ENCODE measurements around the gene CARD11. TPM values are rescaled to one million over a fixed set of nuclear protein-coding genes. Genes with fewer than 3 reads are reported as not detected.

The CARD11 gene
- total RNA-seq, 2 experiments from 2014 or later, result 118 to 122 TPM

DNA sequence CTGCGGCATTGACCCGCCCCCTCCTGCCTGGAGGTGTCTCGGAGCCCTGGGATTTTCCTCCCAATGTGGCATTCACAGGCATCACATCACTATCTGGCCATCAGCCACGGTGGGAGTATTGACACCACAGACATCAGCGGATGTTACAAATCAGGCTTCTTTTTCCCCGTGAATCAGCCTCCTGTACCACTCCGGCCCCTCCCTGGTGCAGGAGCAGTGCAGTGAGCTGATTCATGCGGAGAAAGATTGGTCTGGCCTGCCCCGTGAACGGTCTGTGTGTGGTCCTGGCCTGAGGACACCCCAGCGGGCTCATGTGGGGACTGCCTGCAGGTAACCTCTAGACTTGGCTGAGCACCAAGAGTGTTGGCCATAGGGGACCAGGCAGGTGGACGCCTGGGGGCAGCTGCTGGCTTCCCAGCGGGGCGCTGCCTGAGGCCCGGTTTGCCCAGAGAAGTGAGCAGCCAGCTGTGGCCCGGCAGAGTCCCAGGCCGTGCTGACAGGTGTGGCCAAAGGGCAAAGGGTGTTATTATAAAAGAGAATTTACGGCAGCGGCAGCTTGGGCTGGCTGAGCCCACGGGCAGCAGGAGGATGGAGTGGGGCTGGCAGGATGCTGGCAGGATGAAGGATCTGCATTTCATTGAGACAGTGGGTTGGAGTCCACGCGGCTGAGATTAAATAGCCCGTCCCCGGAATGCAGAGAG, 167.5 kb downstream of the CARD11 start:
- TF ChIP-seq, protein P1, sequence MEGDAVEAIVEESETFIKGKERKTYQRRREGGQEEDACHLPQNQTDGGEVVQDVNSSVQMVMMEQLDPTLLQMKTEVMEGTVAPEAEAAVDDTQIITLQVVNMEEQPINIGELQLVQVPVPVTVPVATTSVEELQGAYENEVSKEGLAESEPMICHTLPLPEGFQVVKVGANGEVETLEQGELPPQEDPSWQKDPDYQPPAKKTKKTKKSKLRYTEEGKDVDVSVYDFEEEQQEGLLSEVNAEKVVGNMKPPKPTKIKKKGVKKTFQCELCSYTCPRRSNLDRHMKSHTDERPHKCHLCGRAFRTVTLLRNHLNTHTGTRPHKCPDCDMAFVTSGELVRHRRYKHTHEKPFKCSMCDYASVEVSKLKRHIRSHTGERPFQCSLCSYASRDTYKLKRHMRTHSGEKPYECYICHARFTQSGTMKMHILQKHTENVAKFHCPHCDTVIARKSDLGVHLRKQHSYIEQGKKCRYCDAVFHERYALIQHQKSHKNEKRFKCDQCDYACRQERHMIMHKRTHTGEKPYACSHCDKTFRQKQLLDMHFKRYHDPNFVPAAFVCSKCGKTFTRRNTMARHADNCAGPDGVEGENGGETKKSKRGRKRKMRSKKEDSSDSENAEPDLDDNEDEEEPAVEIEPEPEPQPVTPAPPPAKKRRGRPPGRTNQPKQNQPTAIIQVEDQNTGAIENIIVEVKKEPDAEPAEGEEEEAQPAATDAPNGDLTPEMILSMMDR (IDR thresholded peaks at IDR 0.05), result no peak
- Histone ChIP-seq H3K36me3 (ENCODE audit: insufficient read depth, low read length) (no peaks in the 10 kb centered on the region), H3K27me3 (ENCODE audit: control insufficient read depth in 1 of 2, insufficient read depth in 2 of 2, low read length in 2 of 2) (no peaks in the 10 kb centered on the region), H3K27ac (ENCODE audit: low read depth in 1 of 2, low read length in 2 of 2) (no peak overlapping the region), H3K9me3 (ENCODE audit: control insufficient read depth in 1 of 2, insufficient read depth in 1 of 2, low read length in 2 of 2) (no peaks in the 10 kb centered on the region), H3K4me1 (ENCODE audit: insufficient read depth, low read length) (peaks cover 29% of the 10 kb centered on the region), H3K4me3 (ENCODE audit: low read length) (no peak overlapping the region)
- POLR2A ChIA-PET, result no interaction called here
- H3K27ac Mint-ChIP-seq, result no peak overlapping the region
- no peak for DNase-seq
- CTCF ChIA-PET, result no interaction called here
- peaks cover 71% of the 10 kb centered on the region for H3K4me1 Mint-ChIP-seq (ENCODE audit: low read depth)
- no peaks in the 10 kb centered on the region for H3K9me3 Mint-ChIP-seq
- H3K4me3 Mint-ChIP-seq, result no peak overlapping the region
- intact Hi-C loops (cut with DNase I, micrococcal nuclease), result no loop called here
- H3K27me3 Mint-ChIP-seq, result no peaks in the 10 kb centered on the region
- ATAC-seq (ENCODE audit: poor library complexity), result no peak
- no peaks in the 10 kb centered on the region for H3K36me3 Mint-ChIP-seq (ENCODE audit: low read depth)

DNA sequence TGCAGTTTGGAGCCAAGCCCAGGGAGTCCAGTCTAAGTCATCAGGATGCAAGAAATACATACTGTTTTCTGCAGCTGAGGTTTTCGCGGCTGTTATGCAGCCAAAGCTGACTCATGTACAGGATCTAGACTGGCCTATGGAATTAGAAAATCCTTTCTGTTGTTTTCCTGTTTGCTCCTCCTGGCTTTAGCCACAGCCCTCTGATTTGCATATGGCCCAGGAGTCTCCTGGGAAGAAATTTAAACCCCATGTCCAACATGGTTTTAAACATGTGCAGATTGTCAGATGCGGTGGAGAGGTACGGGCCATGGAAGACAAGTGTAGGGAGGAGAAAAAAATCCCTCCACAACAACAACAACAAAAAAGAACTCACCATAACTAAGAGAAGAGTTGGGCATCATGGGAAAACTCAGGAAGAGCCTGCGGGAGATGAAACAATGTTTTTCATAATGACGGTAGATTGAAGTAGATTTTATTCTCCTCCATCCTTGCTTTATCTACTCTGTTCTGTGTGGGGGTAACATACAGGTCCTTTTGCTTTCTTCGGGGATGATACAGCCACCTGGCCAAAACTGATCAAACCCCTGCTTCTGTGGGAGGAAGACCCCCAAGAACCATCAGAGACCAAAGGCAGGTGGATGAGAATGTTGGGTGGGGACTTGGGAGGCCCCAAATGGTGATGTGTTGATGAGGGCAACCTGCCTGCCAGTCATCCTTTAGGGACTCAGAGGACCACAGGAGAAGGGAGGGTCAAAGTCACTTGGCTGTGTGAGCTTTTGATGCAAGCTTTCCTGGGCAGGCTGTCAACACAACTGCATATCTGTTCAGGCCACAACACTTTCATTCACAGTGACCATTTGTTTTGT, 169.7 kb downstream of the CARD11 start:
- H3K36me3 Mint-ChIP-seq (ENCODE audit: low read depth), result no peaks in the 10 kb centered on the region
- Histone ChIP-seq H3K4me1 (ENCODE audit: insufficient read depth, low read length) (peaks cover 42% of the 10 kb centered on the region), H3K36me3 (ENCODE audit: insufficient read depth, low read length) (no peaks in the 10 kb centered on the region), H3K27me3 (ENCODE audit: control insufficient read depth in 1 of 2, insufficient read depth in 2 of 2, low read length in 2 of 2) (no peaks in the 10 kb centered on the region), H3K27ac (ENCODE audit: low read depth in 1 of 2, low read length in 2 of 2) (no peak overlapping the region), H3K4me3 (ENCODE audit: low read length) (no peak overlapping the region), H3K9me3 (ENCODE audit: control insufficient read depth in 1 of 2, insufficient read depth in 1 of 2, low read length in 2 of 2) (no peaks in the 10 kb centered on the region)
- peak overlapping the region; percentile 81 for H3K27ac Mint-ChIP-seq
- ATAC-seq (ENCODE audit: poor library complexity) (no peak), DNase-seq (no peak)
- POLR2A ChIA-PET, result no interaction called here
- no peaks in the 10 kb centered on the region for H3K27me3 Mint-ChIP-seq
- peak overlapping the region; percentile 20 for H3K4me3 Mint-ChIP-seq
- TF ChIP-seq, protein P1 (IDR thresholded peaks at IDR 0.05), result no peak
- H3K4me1 Mint-ChIP-seq (ENCODE audit: low read depth), result peaks cover 73% of the 10 kb centered on the region
- CTCF ChIA-PET, result no interaction called here
- intact Hi-C loops (cut with DNase I, micrococcal nuclease), result no loop called here
- H3K9me3 Mint-ChIP-seq, result no peaks in the 10 kb centered on the region

DNA sequence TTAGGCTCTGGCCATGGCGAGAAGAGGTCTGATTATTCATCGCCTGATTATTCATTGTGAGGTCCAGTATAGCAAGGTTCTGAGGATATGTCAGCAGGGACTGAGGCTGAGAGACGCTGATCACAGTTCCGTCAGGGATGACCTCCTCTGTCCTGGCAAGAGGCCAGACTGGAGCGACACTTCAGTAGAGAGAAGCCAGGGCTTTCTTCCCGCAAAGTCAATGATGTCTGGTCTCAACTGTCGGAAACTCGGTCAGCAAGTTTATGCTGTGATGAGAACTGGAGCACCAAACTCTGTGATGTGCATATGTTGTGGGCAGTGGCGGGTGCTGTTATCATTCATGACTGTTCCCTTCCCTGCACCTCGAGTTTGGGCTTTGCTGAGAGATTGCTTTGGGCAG, 170.5 kb downstream of the CARD11 start:
- H3K4me1 Mint-ChIP-seq (ENCODE audit: low read depth), result peaks cover 69% of the 10 kb centered on the region
- Histone ChIP-seq H3K4me3 (ENCODE audit: low read length) (no peak overlapping the region), H3K9me3 (ENCODE audit: control insufficient read depth in 1 of 2, insufficient read depth in 1 of 2, low read length in 2 of 2) (no peaks in the 10 kb centered on the region), H3K27me3 (ENCODE audit: control insufficient read depth in 1 of 2, insufficient read depth in 2 of 2, low read length in 2 of 2) (no peaks in the 10 kb centered on the region), H3K4me1 (ENCODE audit: insufficient read depth, low read length) (peaks cover 34% of the 10 kb centered on the region), H3K27ac (ENCODE audit: low read depth in 1 of 2, low read length in 2 of 2) (no peak overlapping the region), H3K36me3 (ENCODE audit: insufficient read depth, low read length) (no peaks in the 10 kb centered on the region)
- no peaks in the 10 kb centered on the region for H3K27me3 Mint-ChIP-seq
- DNase-seq (no peak), ATAC-seq (ENCODE audit: poor library complexity) (no peak)
- no peaks in the 10 kb centered on the region for H3K36me3 Mint-ChIP-seq (ENCODE audit: low read depth)
- peak overlapping the region; percentile 81 for H3K27ac Mint-ChIP-seq
- TF ChIP-seq, protein P1 (IDR thresholded peaks at IDR 0.05), result no peak
- ChIA-PET CTCF (no interaction called here), POLR2A (no interaction called here)
- intact Hi-C loops (cut with DNase I, micrococcal nuclease), result no loop called here
- no peaks in the 10 kb centered on the region for H3K9me3 Mint-ChIP-seq
- H3K4me3 Mint-ChIP-seq, result peak overlapping the region; percentile 20

Measured in CD4-positive, alpha-beta T cell (primary cell).